Measurements from ENCODE around the gene HMGXB3.

The HMGXB3 gene

GRCh38 chr5:150043657-150044328, 43.3 kb downstream of the HMGXB3 start:
- no peak for DNase-seq (ENCODE audit: low spot score)
- Histone ChIP-seq H4K8ac (ENCODE audit: low read depth, low read length) (no peak overlapping the region), H3K23ac (ENCODE audit: low read depth, low read length, poor library complexity) (no peak overlapping the region), H3K4me2 (ENCODE audit: insufficient read depth, low read length, poor library complexity, severe bottlenecking) (no peak overlapping the region), H3K36me3 (replicated peaks in 1 of 2; ENCODE audit: control insufficient read depth in 2 of 2, insufficient read depth in 2 of 2, low read length in 2 of 2) (peaks cover 50 to 93% of the 10 kb centered on the region in 2 donors), H2BK12ac (ENCODE audit: low read length) (no peak overlapping the region), H3K27me3 (ENCODE audit: control insufficient read depth in 3 of 3, insufficient read depth in 3 of 3, low read depth in 1 of 3, low read length in 3 of 3) (no peaks in the 10 kb centered on the region), H3K4ac (ENCODE audit: low read length) (no peak overlapping the region), H3K9me3 (replicated peaks in 1 of 2; ENCODE audit: control insufficient read depth in 2 of 2, insufficient read depth in 1 of 2, low read depth in 1 of 2, low read length in 2 of 2) (no peaks in the 10 kb centered on the region), H2BK120ac (ENCODE audit: low read depth, low read length) (no peak overlapping the region), H3K4me3 (ENCODE audit: low read length in 2 of 2) (no peak overlapping the region), H2AFZ (ENCODE audit: low read length) (no peak overlapping the region), H3K4me1 (ENCODE audit: control insufficient read depth in 2 of 2, insufficient read depth in 1 of 2, low read depth in 1 of 2, low read length in 2 of 2) (no peaks in the 10 kb centered on the region), H2AK5ac (ENCODE audit: low read depth, low read length) (no peak overlapping the region), H4K91ac (ENCODE audit: low read depth, low read length, poor library complexity) (no peak overlapping the region), H3K79me1 (ENCODE audit: low read depth, low read length) (no peaks in the 10 kb centered on the region), H3K14ac (ENCODE audit: low read length) (no peak overlapping the region), H2BK15ac (ENCODE audit: low read length) (no peak overlapping the region), H3K27ac (replicated peaks; ENCODE audit: low read length) (no peak overlapping the region), H3K18ac (ENCODE audit: low read length) (no peak overlapping the region), H2BK5ac (ENCODE audit: low read length) (no peak overlapping the region), H3K9ac (ENCODE audit: low read depth, low read length, poor library complexity) (no peak overlapping the region)
- no CpG with 5 or more reads among the region's 4 CpGs for WGBS, 2 donors (ENCODE audit: extremely low coverage in 2 of 2, insufficient read length in 2 of 2, insufficient replicate concordance in 1 of 2)

- H3K9me3 ChIP-seq (replicated peaks in 1 of 2; ENCODE audit: control insufficient read depth in 2 of 2, insufficient read depth in 1 of 2, low read depth in 1 of 2, low read length in 2 of 2) = no peaks in the 10 kb centered on the region
- no peak overlapping the region for H3K14ac ChIP-seq (ENCODE audit: low read length)
- no peaks in the 10 kb centered on the region for H3K4me1 ChIP-seq (ENCODE audit: control insufficient read depth in 2 of 2, insufficient read depth in 1 of 2, low read depth in 1 of 2, low read length in 2 of 2)
- H2BK12ac ChIP-seq (ENCODE audit: low read length) = no peak overlapping the region
- H3K4ac ChIP-seq (ENCODE audit: low read length) = no peak overlapping the region
- H4K91ac ChIP-seq (ENCODE audit: low read depth, low read length, poor library complexity) = no peak overlapping the region
- no peak overlapping the region for H3K4me2 ChIP-seq (ENCODE audit: insufficient read depth, low read length, poor library complexity, severe bottlenecking)
- no peak overlapping the region for H3K27ac ChIP-seq (replicated peaks; ENCODE audit: low read length)
- H3K9ac ChIP-seq (ENCODE audit: low read depth, low read length, poor library complexity) = no peak overlapping the region
- no peaks in the 10 kb centered on the region for H3K79me1 ChIP-seq (ENCODE audit: low read depth, low read length)
- H2AK5ac ChIP-seq (ENCODE audit: low read depth, low read length) = no peak overlapping the region
- H3K27me3 ChIP-seq (ENCODE audit: control insufficient read depth in 3 of 3, insufficient read depth in 3 of 3, low read depth in 1 of 3, low read length in 3 of 3) = no peaks in the 10 kb centered on the region
- H2AFZ ChIP-seq (ENCODE audit: low read length) = no peak overlapping the region
- no peak for DNase-seq (ENCODE audit: low spot score)
- no peak overlapping the region for H3K18ac ChIP-seq (ENCODE audit: low read length)
- H2BK120ac ChIP-seq (ENCODE audit: low read depth, low read length) = no peak overlapping the region
- H2BK5ac ChIP-seq (ENCODE audit: low read length) = no peak overlapping the region
- peaks cover 53 to 93% of the 10 kb centered on the region in 2 donors for H3K36me3 ChIP-seq (replicated peaks in 1 of 2; ENCODE audit: control insufficient read depth in 2 of 2, insufficient read depth in 2 of 2, low read length in 2 of 2)
- no peak overlapping the region for H2BK15ac ChIP-seq (ENCODE audit: low read length)
- no peak overlapping the region for H3K23ac ChIP-seq (ENCODE audit: low read depth, low read length, poor library complexity)
- no peak overlapping the region for H3K4me3 ChIP-seq (ENCODE audit: low read length in 2 of 2)
- no peak overlapping the region for H4K8ac ChIP-seq (ENCODE audit: low read depth, low read length)
Observed at GRCh38 chr5:150044329-150044681, 43.8 kb downstream of the HMGXB3 start.

DNA sequence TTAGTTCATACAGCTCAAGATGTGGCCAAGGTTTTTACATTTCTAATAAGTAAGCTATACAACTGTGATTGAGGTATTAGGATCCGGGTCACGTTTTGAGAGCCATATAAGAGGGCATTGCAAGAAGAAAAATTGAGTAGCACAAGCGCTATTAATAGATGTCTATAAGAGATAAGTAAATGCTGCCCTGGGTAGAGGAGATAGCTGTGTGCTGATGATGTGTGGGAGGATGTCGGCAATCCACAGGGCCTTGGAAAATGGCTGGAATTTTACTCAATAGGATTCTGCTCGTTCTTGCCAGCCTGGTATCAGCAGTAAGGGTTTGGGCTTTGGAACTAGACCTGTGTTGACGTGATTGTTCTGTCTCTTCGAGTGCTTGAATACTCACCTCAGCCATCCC, 44.2 kb downstream of the HMGXB3 start:
- Histone ChIP-seq H3K4me1 (ENCODE audit: control insufficient read depth in 2 of 2, insufficient read depth in 1 of 2, low read depth in 1 of 2, low read length in 2 of 2) (no peaks in the 10 kb centered on the region), H3K9me3 (replicated peaks in 1 of 2; ENCODE audit: control insufficient read depth in 2 of 2, insufficient read depth in 1 of 2, low read depth in 1 of 2, low read length in 2 of 2) (no peaks in the 10 kb centered on the region), H3K9ac (ENCODE audit: low read depth, low read length, poor library complexity) (no peak overlapping the region), H3K18ac (ENCODE audit: low read length) (no peak overlapping the region), H3K4me2 (ENCODE audit: insufficient read depth, low read length, poor library complexity, severe bottlenecking) (no peak overlapping the region), H4K91ac (ENCODE audit: low read depth, low read length, poor library complexity) (no peak overlapping the region), H3K79me1 (ENCODE audit: low read depth, low read length) (no peaks in the 10 kb centered on the region), H3K23ac (ENCODE audit: low read depth, low read length, poor library complexity) (no peak overlapping the region), H4K8ac (ENCODE audit: low read depth, low read length) (no peak overlapping the region), H2BK12ac (ENCODE audit: low read length) (no peak overlapping the region), H3K27ac (replicated peaks; ENCODE audit: low read length) (no peak overlapping the region), H3K27me3 (ENCODE audit: control insufficient read depth in 3 of 3, insufficient read depth in 3 of 3, low read depth in 1 of 3, low read length in 3 of 3) (no peaks in the 10 kb centered on the region), H2BK15ac (ENCODE audit: low read length) (no peak overlapping the region), H3K4me3 (ENCODE audit: low read length in 2 of 2) (no peak overlapping the region), H3K36me3 (replicated peaks in 1 of 2; ENCODE audit: control insufficient read depth in 2 of 2, insufficient read depth in 2 of 2, low read length in 2 of 2) (peaks cover 57 to 93% of the 10 kb centered on the region in 2 donors), H3K4ac (ENCODE audit: low read length) (no peak overlapping the region), H2BK5ac (ENCODE audit: low read length) (no peak overlapping the region), H2AK5ac (ENCODE audit: low read depth, low read length) (no peak overlapping the region), H3K14ac (ENCODE audit: low read length) (no peak overlapping the region), H2BK120ac (ENCODE audit: low read depth, low read length) (no peak overlapping the region), H2AFZ (ENCODE audit: low read length) (no peak overlapping the region)
- WGBS, 2 donors (ENCODE audit: extremely low coverage in 2 of 2, insufficient read length in 2 of 2, insufficient replicate concordance in 1 of 2) = no CpG with 5 or more reads among the region's 7 CpGs
- no peak for DNase-seq (ENCODE audit: low spot score)

GRCh38 chr5:150045549-150045948, 45.0 kb downstream of the HMGXB3 start:
- no peak overlapping the region for H2AFZ ChIP-seq (ENCODE audit: low read length)
- DNase-seq (ENCODE audit: low spot score) = no peak
- no peaks in the 10 kb centered on the region for H3K9me3 ChIP-seq (replicated peaks in 1 of 2; ENCODE audit: control insufficient read depth in 2 of 2, insufficient read depth in 1 of 2, low read depth in 1 of 2, low read length in 2 of 2)
- H3K27me3 ChIP-seq (ENCODE audit: control insufficient read depth in 3 of 3, insufficient read depth in 3 of 3, low read depth in 1 of 3, low read length in 3 of 3) = no peaks in the 10 kb centered on the region
- no peak overlapping the region for H3K14ac ChIP-seq (ENCODE audit: low read length)
- WGBS, 2 donors (ENCODE audit: extremely low coverage in 2 of 2, insufficient read length in 2 of 2, insufficient replicate concordance in 1 of 2) = no CpG with 5 or more reads among the region's 6 CpGs
- H4K8ac ChIP-seq (ENCODE audit: low read depth, low read length) = no peak overlapping the region
- H3K9ac ChIP-seq (ENCODE audit: low read depth, low read length, poor library complexity) = no peak overlapping the region
- H2BK15ac ChIP-seq (ENCODE audit: low read length) = no peak overlapping the region
- no peak overlapping the region for H2BK5ac ChIP-seq (ENCODE audit: low read length)
- H3K4ac ChIP-seq (ENCODE audit: low read length) = no peak overlapping the region
- H3K4me2 ChIP-seq (ENCODE audit: insufficient read depth, low read length, poor library complexity, severe bottlenecking) = no peak overlapping the region
- no peak overlapping the region for H2AK5ac ChIP-seq (ENCODE audit: low read depth, low read length)
- no peak overlapping the region for H2BK120ac ChIP-seq (ENCODE audit: low read depth, low read length)
- H3K4me1 ChIP-seq (ENCODE audit: control insufficient read depth in 2 of 2, insufficient read depth in 1 of 2, low read depth in 1 of 2, low read length in 2 of 2) = no peaks in the 10 kb centered on the region
- no peak overlapping the region for H3K4me3 ChIP-seq (ENCODE audit: low read length in 2 of 2)
- H4K91ac ChIP-seq (ENCODE audit: low read depth, low read length, poor library complexity) = no peak overlapping the region
- H3K79me1 ChIP-seq (ENCODE audit: low read depth, low read length) = no peaks in the 10 kb centered on the region
- H3K23ac ChIP-seq (ENCODE audit: low read depth, low read length, poor library complexity) = no peak overlapping the region
- H3K27ac ChIP-seq (replicated peaks; ENCODE audit: low read length) = no peak overlapping the region
- H2BK12ac ChIP-seq (ENCODE audit: low read length) = no peak overlapping the region
- peaks cover 61 to 93% of the 10 kb centered on the region in 2 donors for H3K36me3 ChIP-seq (replicated peaks in 1 of 2; ENCODE audit: control insufficient read depth in 2 of 2, insufficient read depth in 2 of 2, low read length in 2 of 2)
- no peak overlapping the region for H3K18ac ChIP-seq (ENCODE audit: low read length)

Data from neuronal stem cell (in vitro differentiated cells).